ENCODE data around the gene GPR158.
"Not testable (repeated sequence)": the region's sequence is repeated elsewhere in the genome, so short reads cannot be mapped to it uniquely, and the experiment has no call there.

The GPR158 gene

GRCh38 chr10:25304606-25305005 is 129.8 kb downstream of the GPR158 start:
- DNase-seq (ENCODE audit: low spot score), result no peak

- DNase-seq (ENCODE audit: low spot score), result no peak
Measured at GRCh38 chr10:25306386-25306785, 131.6 kb downstream of the GPR158 start.

- DNase-seq (ENCODE audit: low spot score), result no peak
Measured at GRCh38 chr10:25308278-25308677, 133.5 kb downstream of the GPR158 start.

- not testable (repeated sequence) for DNase-seq (ENCODE audit: low spot score)
Measured at GRCh38 chr10:25317596-25318211, 142.9 kb downstream of the GPR158 start.

GRCh38 chr10:25327273-25327672 is 152.5 kb downstream of the GPR158 start:
- no peak for DNase-seq (ENCODE audit: low spot score)

DNA sequence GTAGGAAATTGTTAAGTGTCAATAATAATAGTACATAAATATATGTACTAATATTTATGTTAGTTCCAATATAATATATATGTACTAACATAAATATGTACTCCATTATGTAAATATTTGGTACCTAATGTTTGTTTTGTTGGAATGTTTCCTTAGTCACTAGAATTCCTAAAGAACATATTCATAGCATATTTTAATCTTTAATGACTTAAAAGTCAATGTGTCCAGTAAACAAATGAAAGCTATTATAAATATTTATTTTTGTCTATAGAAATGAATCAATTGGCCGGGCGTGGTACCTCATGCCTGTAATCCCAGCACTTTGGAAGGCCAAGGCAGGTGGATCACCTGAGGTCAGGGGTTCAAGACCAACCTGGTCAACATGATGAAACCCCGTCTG is 153.6 kb downstream of the GPR158 start:
- DNase-seq (ENCODE audit: low spot score), result no peak

GRCh38 chr10:25329587-25329986 is 154.8 kb downstream of the GPR158 start:
- DNase-seq (ENCODE audit: low spot score), result not testable (repeated sequence)

GRCh38 chr10:25334445-25334844 is 159.6 kb downstream of the GPR158 start:
- no peak for DNase-seq (ENCODE audit: low spot score)

DNA sequence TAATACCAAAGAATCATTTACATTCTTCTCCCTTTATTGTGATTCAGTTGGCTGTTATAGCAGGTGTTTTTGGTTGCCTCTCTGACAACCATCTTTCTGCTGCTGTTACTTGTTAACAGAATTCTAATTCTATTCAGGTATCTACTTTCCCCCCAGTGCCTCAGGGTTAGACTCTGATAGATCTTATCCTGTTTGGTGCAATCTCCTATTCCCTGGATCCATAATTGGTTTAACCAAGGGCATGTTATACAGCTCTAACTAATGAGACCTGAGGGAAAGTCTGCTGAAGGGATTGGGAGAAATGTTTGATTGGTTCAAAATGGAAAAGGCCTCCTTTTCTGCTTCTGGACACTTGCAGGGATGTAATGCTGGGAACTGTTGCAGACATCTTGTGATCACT is 161.5 kb downstream of the GPR158 start:
- no peak for DNase-seq (ENCODE audit: low spot score)

DNA sequence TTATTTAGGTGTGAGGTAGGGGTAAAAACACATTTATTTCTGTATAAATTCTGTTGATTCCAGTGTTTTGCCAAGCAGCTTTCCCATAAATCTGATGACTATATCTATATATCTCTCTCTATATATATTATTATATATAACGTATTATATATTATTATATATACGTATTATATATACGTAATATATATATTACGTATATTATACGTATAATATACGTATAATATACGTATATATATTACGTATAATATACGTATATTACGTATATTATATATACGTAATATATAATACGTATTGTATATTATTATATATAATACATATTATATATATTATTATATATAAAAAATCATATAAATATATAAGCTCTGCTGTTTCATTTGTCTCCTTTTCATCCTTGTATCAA is 163.5 kb downstream of the GPR158 start:
- DNase-seq (ENCODE audit: low spot score), result no peak

DNA sequence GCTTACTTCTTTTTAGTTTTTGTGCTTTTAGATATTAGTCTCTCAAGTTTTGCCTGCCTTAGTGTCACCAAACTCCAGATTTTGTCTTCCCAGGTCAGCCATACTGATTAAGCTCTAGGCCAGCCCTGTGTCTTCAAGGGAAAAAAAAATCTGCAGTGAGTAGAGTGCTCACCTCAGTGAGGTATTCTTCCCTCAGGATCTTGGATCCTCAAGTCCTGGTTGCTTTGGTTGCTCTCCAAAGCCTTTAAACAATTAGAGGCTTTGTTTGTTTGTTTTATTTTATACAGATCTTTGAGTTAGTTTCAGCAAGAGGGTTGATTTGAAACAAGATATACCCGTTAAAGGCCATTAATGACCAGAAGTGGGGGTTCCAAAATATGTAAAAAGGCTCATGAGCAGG is 165.2 kb downstream of the GPR158 start:
- no peak for DNase-seq (ENCODE audit: low spot score)

DNA sequence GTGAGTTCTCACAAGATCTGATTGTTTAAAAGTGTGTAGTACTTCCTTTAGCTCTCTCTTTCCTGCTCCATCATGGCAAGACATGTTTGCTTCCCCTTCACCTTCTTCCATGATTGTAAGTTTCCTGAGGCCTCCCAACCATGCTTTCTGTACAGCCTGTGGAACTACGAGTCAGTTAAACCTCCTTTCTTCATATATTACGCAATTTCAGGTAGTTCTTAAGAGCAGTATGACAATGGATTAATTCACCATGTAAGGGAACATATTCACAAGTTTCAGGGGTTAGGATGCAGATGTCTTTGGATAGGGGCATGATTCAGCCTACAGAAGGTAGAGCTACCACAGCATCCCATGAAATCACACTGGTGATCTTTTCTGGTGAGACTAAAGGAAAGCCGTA is 174.7 kb downstream of the GPR158 start:
- DNase-seq (ENCODE audit: low spot score), result no peak

DNA sequence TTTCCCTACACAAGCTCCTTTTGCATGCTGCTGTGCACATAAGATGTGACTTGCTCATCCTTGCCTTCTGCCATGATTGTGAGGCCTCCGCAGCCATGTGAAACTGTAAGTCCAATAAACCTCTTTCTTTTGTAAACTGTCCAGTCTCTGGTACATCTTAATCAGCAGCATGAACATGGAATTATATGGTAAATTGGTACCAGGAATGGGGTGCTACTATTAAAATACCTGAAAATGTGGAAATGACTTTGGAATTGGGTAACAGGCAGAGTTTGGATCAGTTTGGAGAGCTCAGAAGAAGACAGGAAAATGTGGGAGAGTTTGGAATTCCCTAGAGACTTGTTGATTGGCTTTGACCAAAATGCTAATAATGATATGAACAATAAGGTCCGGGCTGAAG is 181.8 kb downstream of the GPR158 start:
- no peak for DNase-seq (ENCODE audit: low spot score)

DNA sequence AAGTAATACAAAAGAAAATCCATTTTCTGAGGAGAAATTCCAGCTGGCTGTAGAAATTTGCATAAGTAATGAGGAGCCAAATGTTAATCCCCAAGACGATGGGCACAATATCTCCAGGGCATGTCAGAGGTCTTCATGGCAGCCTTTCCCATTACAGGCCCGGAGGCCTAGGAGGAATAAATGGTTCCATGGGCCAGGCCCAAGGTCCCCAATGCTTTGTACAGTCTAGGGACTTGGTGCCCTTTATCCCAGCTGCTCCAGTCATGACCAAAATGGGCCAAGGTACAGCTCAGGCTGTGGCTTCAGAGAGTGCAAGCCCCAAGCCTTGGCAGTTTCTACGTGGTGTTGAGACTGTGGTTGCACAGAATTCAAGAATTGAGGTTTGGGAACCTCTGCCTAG is 182.5 kb downstream of the GPR158 start:
- DNase-seq (ENCODE audit: low spot score), result no peak

DNA sequence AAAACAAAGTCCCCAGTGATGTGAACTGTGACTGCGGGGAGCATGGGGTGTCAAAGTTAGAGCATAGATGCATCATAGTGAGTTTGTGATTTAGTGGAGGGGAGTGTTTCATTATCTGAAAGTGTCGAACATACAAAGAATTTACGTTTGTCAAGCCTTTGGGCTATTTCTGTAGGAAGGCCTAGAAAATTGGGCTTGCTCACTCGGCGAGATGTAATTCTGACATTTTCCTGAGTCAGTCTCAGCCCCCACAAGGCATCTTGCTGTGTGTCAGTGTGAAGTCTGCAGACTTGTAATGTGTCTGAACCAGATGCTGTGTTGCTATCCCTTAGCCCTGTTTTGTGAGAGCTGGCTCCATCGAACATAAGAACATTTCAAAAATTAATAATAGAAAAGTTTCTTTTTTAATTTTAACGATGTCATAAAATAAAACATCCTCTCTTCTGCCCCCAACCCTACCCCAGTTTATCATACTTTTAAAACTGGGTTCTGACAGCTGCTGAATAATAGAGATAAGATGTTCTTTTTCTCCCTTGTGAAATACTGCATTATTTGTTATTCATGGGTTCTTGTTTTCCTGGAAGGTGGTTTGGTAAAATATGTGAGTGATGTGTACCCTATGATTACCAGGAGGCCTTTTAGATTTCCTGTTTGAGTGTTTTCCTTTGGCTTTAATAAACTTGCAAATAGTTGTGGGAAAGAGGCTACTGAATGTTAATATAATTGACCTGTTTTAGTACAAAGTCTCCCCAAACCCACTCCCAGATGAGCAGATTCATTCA is 207.4 kb downstream of the GPR158 start:
- DNase-seq (ENCODE audit: low spot score), result peak; percentile 24

GRCh38 chr10:25382901-25383300 is 208.1 kb downstream of the GPR158 start:
- DNase-seq (ENCODE audit: low spot score), result not testable (repeated sequence)

- DNase-seq (ENCODE audit: low spot score), result no peak
Measured at GRCh38 chr10:25383686-25384085, 208.9 kb downstream of the GPR158 start.

GRCh38 chr10:25384618-25385017 is 209.8 kb downstream of the GPR158 start:
- DNase-seq (ENCODE audit: low spot score), result no peak

DNA sequence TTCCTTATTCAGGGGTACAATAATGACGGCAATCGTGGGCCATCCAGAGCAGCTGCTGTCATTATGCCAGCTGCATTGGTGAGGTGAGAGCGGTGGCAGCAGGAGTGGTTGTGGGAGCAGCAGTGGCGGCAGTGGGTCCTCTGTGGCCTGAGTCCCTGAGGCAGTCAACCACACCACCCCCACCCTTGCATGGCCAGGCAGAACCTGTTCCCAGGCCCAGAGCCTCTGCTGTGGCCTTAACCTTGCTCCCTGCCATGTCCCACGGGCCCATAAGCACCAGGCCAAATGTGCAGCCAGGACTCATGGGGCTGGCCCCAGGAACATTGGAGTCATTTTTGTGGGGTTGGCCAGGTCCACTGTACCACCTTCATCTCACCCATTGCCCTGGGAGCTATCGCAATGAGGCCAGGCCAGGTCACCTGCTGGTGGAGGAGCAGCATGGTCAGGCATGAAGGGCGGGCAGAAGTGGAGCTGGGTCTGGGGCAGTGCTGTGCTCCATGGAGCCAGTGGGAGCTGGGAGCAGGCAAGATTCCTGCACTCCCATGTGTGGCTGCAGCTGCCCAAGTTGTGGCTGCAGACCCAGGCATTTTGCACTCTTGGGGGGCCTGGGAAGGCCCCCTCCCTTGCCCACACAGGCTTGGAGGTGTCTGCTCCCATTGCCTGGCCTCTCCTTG is 213.5 kb downstream of the GPR158 start:
- no peak for DNase-seq (ENCODE audit: low spot score)

DNA sequence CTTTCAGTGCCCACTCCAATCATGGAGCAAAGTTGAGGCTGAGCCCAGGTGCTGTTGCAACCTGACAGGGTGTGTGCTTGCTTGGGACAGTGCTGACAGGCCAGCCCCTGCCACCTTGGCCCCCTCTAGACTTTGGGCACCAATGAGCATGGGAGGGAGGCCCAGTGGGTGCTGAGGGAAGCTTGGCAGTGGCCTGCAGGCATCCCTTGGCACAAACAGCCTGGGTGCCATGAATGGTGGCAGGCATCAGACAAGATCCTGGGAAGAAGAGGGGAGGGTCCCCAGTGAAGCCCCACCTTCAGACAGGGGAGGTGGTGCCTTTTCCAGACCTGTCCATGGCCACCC is 214.0 kb downstream of the GPR158 start:
- DNase-seq (ENCODE audit: low spot score), result no peak

DNA sequence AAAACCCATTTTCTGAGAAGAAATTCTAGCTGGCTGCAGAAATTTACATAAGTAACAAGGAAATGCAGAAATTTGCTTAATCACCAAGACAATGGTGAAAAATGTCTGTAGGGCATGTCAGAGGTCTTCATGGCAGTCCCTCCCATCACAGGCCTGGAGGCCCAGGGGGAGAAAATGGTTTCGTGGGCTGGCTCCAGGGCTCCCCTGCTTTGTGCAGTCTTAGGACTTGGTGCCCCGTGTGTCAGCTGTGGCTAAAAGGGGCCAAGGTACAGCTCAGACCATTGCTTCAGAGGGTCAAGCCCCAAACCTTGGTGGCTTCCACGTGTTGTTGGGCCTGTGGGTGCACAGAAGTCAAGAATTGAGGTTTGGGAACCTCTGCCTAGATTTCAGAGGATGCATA is 215.9 kb downstream of the GPR158 start:
- no peak for DNase-seq (ENCODE audit: low spot score)

GRCh38 chr10:25392132-25392531 is 217.3 kb downstream of the GPR158 start:
- DNase-seq (ENCODE audit: low spot score), result no peak

DNA sequence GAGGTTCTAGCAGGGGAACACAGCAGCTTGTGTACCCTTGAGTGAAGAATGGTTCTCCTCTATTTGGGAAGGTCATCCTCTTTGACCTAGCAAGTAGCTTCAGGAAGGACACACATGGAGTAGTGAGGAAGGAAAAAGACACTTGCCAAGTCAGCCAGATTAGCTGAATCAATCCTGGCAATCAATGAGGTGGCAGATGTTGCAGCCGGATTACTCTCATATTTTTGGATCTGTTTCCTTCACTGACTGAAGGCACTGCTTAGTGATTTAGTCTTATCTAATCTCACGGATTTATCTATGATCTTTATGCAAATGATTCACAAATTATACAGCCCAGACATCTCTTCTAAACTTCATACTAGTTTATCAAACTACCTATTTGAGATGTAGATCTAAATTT is 218.8 kb downstream of the GPR158 start:
- peak; percentile 16 for DNase-seq (ENCODE audit: low spot score)
